HL-60 (cell line): Measurements from ENCODE around the gene GGA3.

ENCODE experiments used
- GABPA ChIP-seq: IDR thresholded peaks from 2 replicates; pipeline ENCODE4 v1.6.1; 2012; ENCODE audit warnings: low read depth
- POLR2AphosphoS5 ChIP-seq: IDR thresholded peaks from 2 replicates; pipeline ENCODE4 v1.6.1; 2012; ENCODE audit warnings: low read depth
- SPI1 ChIP-seq: IDR thresholded peaks from 2 replicates; pipeline ENCODE4 v1.6.1; 2012; ENCODE audit warnings: low read depth, mild to moderate bottlenecking, borderline replicate concordance
- TF ChIP-seq, protein P1 (sequence below): IDR thresholded peaks from one replicate; pipeline ENCODE4 v1.5.1; 2011; ENCODE audit warnings: low read length, control low read depth, inconsistent platforms; ENCODE audit not compliant: insufficient read depth
- TF ChIP-seq, protein P2 (sequence below): IDR thresholded peaks from 2 replicates; pipeline ENCODE4 v1.6.1; 2012; ENCODE audit warnings: low read depth; ENCODE audit not compliant: insufficient replicate concordance

DNA sequence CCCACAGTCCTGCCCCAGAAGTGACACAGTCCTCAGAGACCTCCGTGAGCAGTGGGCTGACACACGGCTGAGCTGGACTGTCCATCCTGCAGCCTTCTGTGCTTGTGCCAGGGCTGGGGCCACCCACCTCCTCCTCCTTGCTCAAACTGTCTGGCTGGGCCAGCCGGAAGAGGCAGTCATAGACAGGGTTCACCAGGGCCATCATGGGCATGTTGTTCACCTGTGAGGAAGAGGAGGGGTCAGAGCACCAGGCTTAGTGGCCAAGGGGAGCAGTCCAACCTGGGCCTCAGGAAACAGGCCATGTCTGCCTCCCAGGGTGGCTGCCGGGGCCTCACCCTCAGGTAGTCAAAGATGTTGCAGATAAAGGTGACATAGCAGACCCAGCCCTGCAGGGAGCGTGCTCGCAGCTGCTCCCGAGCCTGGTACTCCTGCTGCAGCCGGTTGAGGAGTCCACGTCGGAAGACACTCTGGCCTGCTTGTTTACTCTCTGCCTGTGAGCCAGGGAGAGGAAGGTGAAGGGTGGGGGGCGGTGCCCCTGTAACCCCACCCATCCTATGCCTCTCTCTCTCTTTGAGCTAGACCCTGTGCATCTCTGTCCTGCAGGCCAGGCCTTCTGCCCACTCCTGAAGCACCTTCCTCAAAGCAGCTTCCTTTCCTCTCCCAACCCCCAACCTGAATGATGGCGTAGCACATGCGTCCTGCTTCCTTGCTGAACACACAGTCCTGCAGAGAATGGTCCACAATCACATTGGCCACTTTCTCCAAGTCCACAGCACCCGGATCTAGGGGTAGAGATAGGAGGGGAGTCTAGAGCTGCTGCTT lies 6.2 kb upstream of the GGA3 start:
- TF ChIP-seq, protein P1, sequence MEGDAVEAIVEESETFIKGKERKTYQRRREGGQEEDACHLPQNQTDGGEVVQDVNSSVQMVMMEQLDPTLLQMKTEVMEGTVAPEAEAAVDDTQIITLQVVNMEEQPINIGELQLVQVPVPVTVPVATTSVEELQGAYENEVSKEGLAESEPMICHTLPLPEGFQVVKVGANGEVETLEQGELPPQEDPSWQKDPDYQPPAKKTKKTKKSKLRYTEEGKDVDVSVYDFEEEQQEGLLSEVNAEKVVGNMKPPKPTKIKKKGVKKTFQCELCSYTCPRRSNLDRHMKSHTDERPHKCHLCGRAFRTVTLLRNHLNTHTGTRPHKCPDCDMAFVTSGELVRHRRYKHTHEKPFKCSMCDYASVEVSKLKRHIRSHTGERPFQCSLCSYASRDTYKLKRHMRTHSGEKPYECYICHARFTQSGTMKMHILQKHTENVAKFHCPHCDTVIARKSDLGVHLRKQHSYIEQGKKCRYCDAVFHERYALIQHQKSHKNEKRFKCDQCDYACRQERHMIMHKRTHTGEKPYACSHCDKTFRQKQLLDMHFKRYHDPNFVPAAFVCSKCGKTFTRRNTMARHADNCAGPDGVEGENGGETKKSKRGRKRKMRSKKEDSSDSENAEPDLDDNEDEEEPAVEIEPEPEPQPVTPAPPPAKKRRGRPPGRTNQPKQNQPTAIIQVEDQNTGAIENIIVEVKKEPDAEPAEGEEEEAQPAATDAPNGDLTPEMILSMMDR = no peak
- TF ChIP-seq GABPA (no peak), POLR2AphosphoS5 (peak; percentile 63), SPI1 (no peak)
- TF ChIP-seq, protein P2, sequence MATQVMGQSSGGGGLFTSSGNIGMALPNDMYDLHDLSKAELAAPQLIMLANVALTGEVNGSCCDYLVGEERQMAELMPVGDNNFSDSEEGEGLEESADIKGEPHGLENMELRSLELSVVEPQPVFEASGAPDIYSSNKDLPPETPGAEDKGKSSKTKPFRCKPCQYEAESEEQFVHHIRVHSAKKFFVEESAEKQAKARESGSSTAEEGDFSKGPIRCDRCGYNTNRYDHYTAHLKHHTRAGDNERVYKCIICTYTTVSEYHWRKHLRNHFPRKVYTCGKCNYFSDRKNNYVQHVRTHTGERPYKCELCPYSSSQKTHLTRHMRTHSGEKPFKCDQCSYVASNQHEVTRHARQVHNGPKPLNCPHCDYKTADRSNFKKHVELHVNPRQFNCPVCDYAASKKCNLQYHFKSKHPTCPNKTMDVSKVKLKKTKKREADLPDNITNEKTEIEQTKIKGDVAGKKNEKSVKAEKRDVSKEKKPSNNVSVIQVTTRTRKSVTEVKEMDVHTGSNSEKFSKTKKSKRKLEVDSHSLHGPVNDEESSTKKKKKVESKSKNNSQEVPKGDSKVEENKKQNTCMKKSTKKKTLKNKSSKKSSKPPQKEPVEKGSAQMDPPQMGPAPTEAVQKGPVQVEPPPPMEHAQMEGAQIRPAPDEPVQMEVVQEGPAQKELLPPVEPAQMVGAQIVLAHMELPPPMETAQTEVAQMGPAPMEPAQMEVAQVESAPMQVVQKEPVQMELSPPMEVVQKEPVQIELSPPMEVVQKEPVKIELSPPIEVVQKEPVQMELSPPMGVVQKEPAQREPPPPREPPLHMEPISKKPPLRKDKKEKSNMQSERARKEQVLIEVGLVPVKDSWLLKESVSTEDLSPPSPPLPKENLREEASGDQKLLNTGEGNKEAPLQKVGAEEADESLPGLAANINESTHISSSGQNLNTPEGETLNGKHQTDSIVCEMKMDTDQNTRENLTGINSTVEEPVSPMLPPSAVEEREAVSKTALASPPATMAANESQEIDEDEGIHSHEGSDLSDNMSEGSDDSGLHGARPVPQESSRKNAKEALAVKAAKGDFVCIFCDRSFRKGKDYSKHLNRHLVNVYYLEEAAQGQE = no peak
